HL-60 (cell line): ENCODE data around the gene AFG3L2.

Experiments used
- DNase-seq, 2 experiments: peaks; one replicate each; pipeline ENCODE4 v3.0.0-alpha.2; 2010 to 2020; ENCODE audit warnings: low read depth in 1 of 2, low spot score in 1 of 2
- H3K27ac ChIP-seq: fragments of 250-450 bp; sonication (Bioruptor Pico); replicated peaks from 2 replicates; pipeline ENCODE4 v1.5.1; 2020; ENCODE audit warnings: mild to moderate bottlenecking, moderate library complexity
- H3K27me3 ChIP-seq: fragments of 250-450 bp; sonication (Bioruptor Pico); 2 replicates; pipeline ENCODE4 v1.5.1; 2021; ENCODE audit warnings: mild to moderate bottlenecking, moderate library complexity; ENCODE audit not compliant: insufficient read depth, poor library complexity, severe bottlenecking
- H3K4me3 ChIP-seq: replicated peaks from 2 replicates; pipeline ENCODE4 v1.5.1; 2011; ENCODE audit warnings: mild to moderate bottlenecking, control low read depth, low read length; ENCODE audit not compliant: insufficient read depth
- CTCF ChIP-seq: IDR thresholded peaks from one replicate; pipeline ENCODE4 v1.5.1; 2011; ENCODE audit warnings: low read length, control low read depth, inconsistent platforms; ENCODE audit not compliant: insufficient read depth
- GABPA ChIP-seq: IDR thresholded peaks from 2 replicates; pipeline ENCODE4 v1.6.1; 2012; ENCODE audit warnings: low read depth
- POLR2AphosphoS5 ChIP-seq: IDR thresholded peaks from 2 replicates; pipeline ENCODE4 v1.6.1; 2012; ENCODE audit warnings: low read depth
- SPI1 ChIP-seq: IDR thresholded peaks from 2 replicates; pipeline ENCODE4 v1.6.1; 2012; ENCODE audit warnings: low read depth, mild to moderate bottlenecking, borderline replicate concordance
- TF ChIP-seq, protein P1 (sequence below): IDR thresholded peaks from 2 replicates; pipeline ENCODE4 v1.6.1; 2012; ENCODE audit warnings: low read depth; ENCODE audit not compliant: insufficient replicate concordance

AFG3L2 gene

DNA sequence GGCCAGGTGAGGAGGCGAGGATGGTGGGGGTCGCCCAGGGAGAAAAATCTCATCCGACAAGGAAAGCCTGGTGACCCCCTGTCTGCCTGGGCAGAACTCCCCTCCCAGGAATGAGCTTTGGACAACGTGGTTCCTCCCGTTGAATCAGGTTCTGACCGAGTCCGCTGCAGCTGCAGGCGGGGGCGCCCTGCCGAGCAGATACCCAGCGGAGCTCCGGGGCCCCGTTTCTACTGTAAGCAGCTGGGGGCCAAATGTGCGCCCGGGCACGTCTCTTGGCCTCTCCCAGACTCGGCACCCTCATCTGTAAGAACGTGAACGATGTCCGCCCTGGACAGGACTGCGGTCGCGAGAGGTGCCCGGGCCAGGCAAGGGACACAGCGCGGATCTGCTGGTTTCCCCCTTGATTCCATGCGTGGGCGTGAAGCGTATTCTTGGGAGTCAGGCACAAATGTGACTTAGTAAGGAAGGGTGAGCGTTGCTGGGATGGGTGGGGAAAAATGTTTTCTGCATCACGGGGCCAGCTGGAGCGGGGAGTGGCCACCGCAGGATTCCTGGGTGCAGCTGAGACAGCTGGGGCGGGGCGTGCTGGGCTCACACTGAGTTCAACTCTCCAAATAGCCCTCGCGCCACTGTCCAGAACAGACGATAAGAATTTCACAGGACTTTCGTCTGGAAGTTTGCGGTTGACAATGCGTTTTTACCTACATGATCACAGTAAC is 89.2 kb downstream of the AFG3L2 start:
- no peak overlapping the region for H3K4me3 ChIP-seq
- H3K27me3 ChIP-seq = peaks cover 60% of the 10 kb centered on the region
- H3K27ac ChIP-seq = no peak overlapping the region
- no peak for DNase-seq
- TF ChIP-seq GABPA (no peak), CTCF (no peak), SPI1 (no peak), POLR2AphosphoS5 (no peak)
- TF ChIP-seq, protein P1, sequence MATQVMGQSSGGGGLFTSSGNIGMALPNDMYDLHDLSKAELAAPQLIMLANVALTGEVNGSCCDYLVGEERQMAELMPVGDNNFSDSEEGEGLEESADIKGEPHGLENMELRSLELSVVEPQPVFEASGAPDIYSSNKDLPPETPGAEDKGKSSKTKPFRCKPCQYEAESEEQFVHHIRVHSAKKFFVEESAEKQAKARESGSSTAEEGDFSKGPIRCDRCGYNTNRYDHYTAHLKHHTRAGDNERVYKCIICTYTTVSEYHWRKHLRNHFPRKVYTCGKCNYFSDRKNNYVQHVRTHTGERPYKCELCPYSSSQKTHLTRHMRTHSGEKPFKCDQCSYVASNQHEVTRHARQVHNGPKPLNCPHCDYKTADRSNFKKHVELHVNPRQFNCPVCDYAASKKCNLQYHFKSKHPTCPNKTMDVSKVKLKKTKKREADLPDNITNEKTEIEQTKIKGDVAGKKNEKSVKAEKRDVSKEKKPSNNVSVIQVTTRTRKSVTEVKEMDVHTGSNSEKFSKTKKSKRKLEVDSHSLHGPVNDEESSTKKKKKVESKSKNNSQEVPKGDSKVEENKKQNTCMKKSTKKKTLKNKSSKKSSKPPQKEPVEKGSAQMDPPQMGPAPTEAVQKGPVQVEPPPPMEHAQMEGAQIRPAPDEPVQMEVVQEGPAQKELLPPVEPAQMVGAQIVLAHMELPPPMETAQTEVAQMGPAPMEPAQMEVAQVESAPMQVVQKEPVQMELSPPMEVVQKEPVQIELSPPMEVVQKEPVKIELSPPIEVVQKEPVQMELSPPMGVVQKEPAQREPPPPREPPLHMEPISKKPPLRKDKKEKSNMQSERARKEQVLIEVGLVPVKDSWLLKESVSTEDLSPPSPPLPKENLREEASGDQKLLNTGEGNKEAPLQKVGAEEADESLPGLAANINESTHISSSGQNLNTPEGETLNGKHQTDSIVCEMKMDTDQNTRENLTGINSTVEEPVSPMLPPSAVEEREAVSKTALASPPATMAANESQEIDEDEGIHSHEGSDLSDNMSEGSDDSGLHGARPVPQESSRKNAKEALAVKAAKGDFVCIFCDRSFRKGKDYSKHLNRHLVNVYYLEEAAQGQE = no peak

- H3K27ac ChIP-seq = no peak overlapping the region
- DNase-seq = no peak
- H3K27me3 ChIP-seq = peaks cover 60% of the 10 kb centered on the region
- TF ChIP-seq SPI1 (no peak), CTCF (no peak), POLR2AphosphoS5 (no peak), GABPA (no peak)
- TF ChIP-seq, protein P1 = no peak
- no peak overlapping the region for H3K4me3 ChIP-seq
Observed at GRCh38 chr18:12287131-12287681, 89.8 kb downstream of the AFG3L2 start.

DNA sequence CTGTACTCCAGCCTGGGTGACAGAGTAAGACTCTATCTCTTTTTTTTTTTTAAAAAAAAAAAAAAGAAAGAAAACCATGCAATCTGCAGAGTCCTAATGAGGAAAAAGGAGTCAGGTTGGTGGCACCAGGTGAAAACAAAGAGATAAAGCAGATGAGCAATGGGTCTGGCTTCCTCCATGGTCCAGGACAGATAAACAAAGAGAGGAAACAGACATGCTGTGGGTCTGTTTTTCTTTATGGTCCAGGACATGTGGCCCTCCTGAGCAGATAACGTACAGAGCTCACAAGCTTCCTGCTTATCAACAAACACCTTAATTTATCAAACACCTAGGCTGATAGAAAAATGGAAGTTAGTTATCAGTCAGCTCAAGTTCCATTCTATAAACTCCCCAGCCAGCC is 93.4 kb downstream of the AFG3L2 start:
- H3K27me3 ChIP-seq = peaks cover 46% of the 10 kb centered on the region
- H3K4me3 ChIP-seq = no peak overlapping the region
- no peak overlapping the region for H3K27ac ChIP-seq
- TF ChIP-seq GABPA = no peak
- DNase-seq = no peak

DNA sequence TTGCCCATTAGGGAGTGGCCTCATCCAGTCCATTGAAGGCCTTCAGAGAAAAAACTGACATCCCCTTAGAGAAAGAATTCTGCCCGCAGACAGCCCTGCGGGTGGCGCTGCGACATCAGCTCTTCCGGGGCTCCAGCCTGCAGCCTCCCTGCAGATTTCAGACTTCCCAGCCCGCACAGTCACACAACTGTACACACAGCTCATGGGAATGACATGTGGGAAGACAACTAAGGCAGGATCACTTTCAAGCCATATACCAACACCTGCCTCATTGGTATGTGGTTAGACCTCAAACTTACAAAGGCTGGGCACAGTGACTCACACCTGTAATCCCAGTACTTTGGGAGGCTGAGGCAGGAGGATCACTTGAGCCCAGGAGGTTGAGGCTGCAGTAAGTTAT is 93.8 kb downstream of the AFG3L2 start:
- Histone ChIP-seq H3K4me3 (no peak overlapping the region), H3K27ac (no peak overlapping the region), H3K27me3 (peaks cover 42% of the 10 kb centered on the region)
- DNase-seq = no peak
- TF ChIP-seq GABPA (no peak), POLR2AphosphoS5 (no peak), SPI1 (no peak), CTCF (no peak)
- TF ChIP-seq, protein P1 = no peak
